D721Med (cell line): ENCODE data around the gene HRC.
"Not testable (repeated sequence)": the region's sequence is repeated elsewhere in the genome, so short reads cannot be mapped to it uniquely, and the experiment has no call there.

Experiments
- DNase-seq: peaks from one replicate; pipeline ENCODE4 v3.0.0; 2011; ENCODE audit warnings: low spot score; ENCODE audit not compliant: insufficient read length
- FAIRE-seq: peaks from 2 replicates; lab custom pipeline; 2011; peaks lifted over from hg19 to GRCh38; lab: Jason Lieb, UNC
- CTCF ChIP-seq: IDR thresholded peaks from 2 replicates; pipeline ENCODE4 v1.5.1; 2012; ENCODE audit warnings: mild to moderate bottlenecking, control low read depth; ENCODE audit not compliant: insufficient read depth; ENCODE audit errors: missing control alignments

HRC gene

GRCh38 chr19:49130325-49130724 is 24.9 kb downstream of the HRC start:
- TF ChIP-seq CTCF: no peak
- FAIRE-seq (no peak), DNase-seq (no peak)

- FAIRE-seq (no peak), DNase-seq (no peak)
- no peak for TF ChIP-seq CTCF
Measured at GRCh38 chr19:49129238-49129583, 26.0 kb downstream of the HRC start.

- TF ChIP-seq CTCF: no peak
- FAIRE-seq (no peak), DNase-seq (no peak)
Measured at GRCh38 chr19:49128545-49129237, 26.5 kb downstream of the HRC start.

- DNase-seq (peak; percentile 94), FAIRE-seq (no peak)
- TF ChIP-seq CTCF: no peak
Measured at GRCh38 chr19:49127674-49128544, 27.3 kb downstream of the HRC start.

- not testable (repeated sequence) for FAIRE-seq, DNase-seq
Measured at GRCh38 chr19:49127225-49127624, 28.0 kb downstream of the HRC start.

- no peak for FAIRE-seq
- DNase-seq: no peak
- no peak for TF ChIP-seq CTCF
Measured at GRCh38 chr19:49126575-49126974, 28.6 kb downstream of the HRC start.

- DNase-seq: no peak
- no peak for FAIRE-seq
- TF ChIP-seq CTCF: no peak
Measured at GRCh38 chr19:49125025-49125731, 30.0 kb downstream of the HRC start.

GRCh38 chr19:49123285-49123684 is 31.9 kb downstream of the HRC start:
- FAIRE-seq, DNase-seq: not testable (repeated sequence)

GRCh38 chr19:49121841-49122240 is 33.4 kb downstream of the HRC start:
- not testable (repeated sequence) for DNase-seq, FAIRE-seq
